Esophagus muscularis mucosa (tissue), 4 donors: ENCODE measurements around the gene NUP50. TPM values are rescaled to one million over a fixed set of nuclear protein-coding genes. Genes with fewer than 3 reads are reported as not detected.

Experiments
- DNase-seq: peaks from one replicate; pipeline ENCODE4 v3.0.0-alpha.2; 2017; ENCODE audit errors: extremely low spot score
- H3K27ac ChIP-seq, 4 donors: fragments of 200-600 bp; sonication (generic); replicated peaks in 1 of 4; 1 replicate in 3 of 4; 2 replicates in 1 of 4; pipeline ENCODE4 v1.5.1; 2016 to 2019; ENCODE audit warnings: mild to moderate bottlenecking in 1 of 4
- H3K27me3 ChIP-seq, 4 donors: fragments of 200-600 bp; sonication (generic); one replicate each; pipeline versions ENCODE4 v1.5.1 to v1.6.0; 2016 to 2019
- H3K36me3 ChIP-seq, 4 donors: fragments of 200-600 bp; sonication (generic); one replicate each; pipeline ENCODE4 v1.5.1; 2016 to 2019
- H3K4me1 ChIP-seq, 4 donors: fragments of 200-600 bp; sonication (generic); one replicate each; pipeline ENCODE4 v1.5.1; 2016 to 2019
- H3K4me3 ChIP-seq, 4 donors: fragments of 200-600 bp; sonication (generic); 1 replicate in 2 of 4; 2 replicates in 2 of 4; pipeline ENCODE4 v1.5.1; 2016 to 2019; ENCODE audit warnings: mild to moderate bottlenecking in 4 of 4, moderate library complexity in 1 of 4
- H3K9me3 ChIP-seq, 4 donors: fragments of 200-600 bp; sonication (generic); 1 replicate in 3 of 4; 2 replicates in 1 of 4; pipeline ENCODE4 v1.5.1; 2016 to 2019
- EP300 ChIP-seq: sonication (generic); formaldehyde crosslinking; IDR thresholded peaks from one replicate; pipeline ENCODE4 v1.6.1; 2017; ENCODE audit warnings: antibody characterized with exemption
- POLR2A ChIP-seq: fragments of 450-650 bp; IDR thresholded peaks from one replicate; pipeline ENCODE4 v1.6.1; 2017; ENCODE audit warnings: antibody characterized with exemption, moderate library complexity, mild to moderate bottlenecking, low read depth
- POLR2AphosphoS5 ChIP-seq, 2 donors: sonication (generic); formaldehyde crosslinking; IDR thresholded peaks; one replicate each; pipeline ENCODE4 v1.6.1; 2017; ENCODE audit warnings: antibody characterized with exemption in 2 of 2
- WGBS: methylation state at CpG from one replicate; pipeline ENCODE4 v1.1.5; 2018; 5-methylcytosine and 5-hydroxymethylcytosine counted together
- intact Hi-C: fragments of 100-400 bp; cut with DNase I; formaldehyde crosslinking; loops from one replicate; pipeline ENCODE4 v1.15.1; 2023
- total RNA-seq, 4 donors: library from RNA; depleted of rRNA; stranded (reverse); fragments of >200 nt; gene quantifications; one replicate each; pipeline versions ENCODE4 v1.1.0 to v1.2.1, GENCODE V29; 2016
- TF ChIP-seq, protein P1 (sequence below), 3 experiments: fragments of 200-600 bp in 2 of 3; fragments of 450-650 bp in 1 of 3; sonication (generic) in 2 of 3; IDR thresholded peaks; one replicate each; pipeline ENCODE4 v1.5.1; 2017 to 2019; ENCODE audit warnings: antibody characterized with exemption in 3 of 3, mild to moderate bottlenecking in 2 of 3, moderate library complexity in 1 of 3

NUP50 gene
- total RNA-seq, 4 donors from 2014 or later = 22.7 to 40.3 (median 30.0) TPM

DNA sequence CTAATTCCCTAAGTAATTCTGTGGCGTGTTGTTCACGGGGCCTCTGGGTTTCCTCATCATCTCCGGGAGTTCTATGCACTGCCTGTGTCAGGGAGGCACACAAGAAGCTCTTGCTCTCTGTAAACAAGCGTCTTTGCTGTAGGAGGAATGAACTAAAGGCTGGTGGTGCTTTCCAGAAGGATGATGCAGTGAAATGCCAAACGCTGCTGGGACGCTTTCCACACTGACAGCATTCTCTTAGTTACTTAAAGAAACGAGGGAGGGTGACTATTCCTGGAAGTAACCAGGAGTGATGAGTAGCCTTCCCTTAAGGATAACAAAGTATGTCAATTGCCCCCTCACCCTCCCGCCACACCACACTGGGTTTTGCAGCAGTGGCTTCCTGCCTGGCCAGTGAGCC lies 38.5 kb upstream of the NUP50 start:
- Histone ChIP-seq H3K27ac (no peak overlapping the region), H3K9me3 (no peaks in the 10 kb centered on the region), H3K4me3 (no peak overlapping the region), H3K27me3 (peaks cover 0 to 53% (median 0%) of the 10 kb centered on the region in 4 donors), H3K36me3 (no peaks in the 10 kb centered on the region), H3K4me1 (peaks cover 0 to 9% (median 4%) of the 10 kb centered on the region in 4 donors)
- 14% methylated on average over 8 of the region's 8 CpGs for WGBS
- intact Hi-C loops = no loop called here
- no peak for DNase-seq
- TF ChIP-seq EP300 (no peak), POLR2AphosphoS5 (IDR thresholded peaks at IDR 0.05) (no peak), POLR2A (no peak)
- TF ChIP-seq, protein P1, sequence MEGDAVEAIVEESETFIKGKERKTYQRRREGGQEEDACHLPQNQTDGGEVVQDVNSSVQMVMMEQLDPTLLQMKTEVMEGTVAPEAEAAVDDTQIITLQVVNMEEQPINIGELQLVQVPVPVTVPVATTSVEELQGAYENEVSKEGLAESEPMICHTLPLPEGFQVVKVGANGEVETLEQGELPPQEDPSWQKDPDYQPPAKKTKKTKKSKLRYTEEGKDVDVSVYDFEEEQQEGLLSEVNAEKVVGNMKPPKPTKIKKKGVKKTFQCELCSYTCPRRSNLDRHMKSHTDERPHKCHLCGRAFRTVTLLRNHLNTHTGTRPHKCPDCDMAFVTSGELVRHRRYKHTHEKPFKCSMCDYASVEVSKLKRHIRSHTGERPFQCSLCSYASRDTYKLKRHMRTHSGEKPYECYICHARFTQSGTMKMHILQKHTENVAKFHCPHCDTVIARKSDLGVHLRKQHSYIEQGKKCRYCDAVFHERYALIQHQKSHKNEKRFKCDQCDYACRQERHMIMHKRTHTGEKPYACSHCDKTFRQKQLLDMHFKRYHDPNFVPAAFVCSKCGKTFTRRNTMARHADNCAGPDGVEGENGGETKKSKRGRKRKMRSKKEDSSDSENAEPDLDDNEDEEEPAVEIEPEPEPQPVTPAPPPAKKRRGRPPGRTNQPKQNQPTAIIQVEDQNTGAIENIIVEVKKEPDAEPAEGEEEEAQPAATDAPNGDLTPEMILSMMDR (IDR thresholded peaks at IDR 0.05) = no peak

DNA sequence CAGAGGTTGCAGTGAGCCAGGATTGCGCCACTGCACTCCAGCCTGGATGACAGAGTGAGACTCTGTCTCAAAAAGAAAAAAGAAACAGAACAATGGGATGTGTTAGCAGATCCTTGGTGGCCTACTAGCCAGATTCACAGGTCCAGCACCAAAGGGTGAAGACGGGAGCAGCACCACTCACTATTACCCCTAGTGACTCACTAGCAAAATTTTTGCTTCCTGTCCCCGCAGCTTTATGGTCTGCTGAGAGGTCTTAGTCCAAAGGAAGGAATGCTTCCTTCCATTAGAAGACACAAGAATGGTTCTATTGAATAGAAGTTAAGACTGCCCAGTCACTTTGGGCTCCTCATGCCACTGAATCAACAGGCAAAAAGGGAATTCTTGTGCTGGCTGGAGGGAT lies 35.9 kb upstream of the NUP50 start:
- intact Hi-C loops = no loop called here
- TF ChIP-seq, protein P1 (IDR thresholded peaks at IDR 0.05) = no peak
- no peak for TF ChIP-seq EP300
- no peak for TF ChIP-seq POLR2AphosphoS5 (IDR thresholded peaks at IDR 0.05)
- TF ChIP-seq POLR2A = no peak
- 68% methylated on average over 3 of the region's 3 CpGs for WGBS
- Histone ChIP-seq H3K27me3 (peaks cover 0 to 34% (median 0%) of the 10 kb centered on the region in 4 donors), H3K27ac (no peak overlapping the region), H3K4me3 (no peak overlapping the region), H3K36me3 (peaks cover 0 to 14% (median 7%) of the 10 kb centered on the region in 4 donors), H3K4me1 (peaks cover 0 to 9% (median 4%) of the 10 kb centered on the region in 4 donors), H3K9me3 (no peaks in the 10 kb centered on the region)
- no peak for DNase-seq

DNA sequence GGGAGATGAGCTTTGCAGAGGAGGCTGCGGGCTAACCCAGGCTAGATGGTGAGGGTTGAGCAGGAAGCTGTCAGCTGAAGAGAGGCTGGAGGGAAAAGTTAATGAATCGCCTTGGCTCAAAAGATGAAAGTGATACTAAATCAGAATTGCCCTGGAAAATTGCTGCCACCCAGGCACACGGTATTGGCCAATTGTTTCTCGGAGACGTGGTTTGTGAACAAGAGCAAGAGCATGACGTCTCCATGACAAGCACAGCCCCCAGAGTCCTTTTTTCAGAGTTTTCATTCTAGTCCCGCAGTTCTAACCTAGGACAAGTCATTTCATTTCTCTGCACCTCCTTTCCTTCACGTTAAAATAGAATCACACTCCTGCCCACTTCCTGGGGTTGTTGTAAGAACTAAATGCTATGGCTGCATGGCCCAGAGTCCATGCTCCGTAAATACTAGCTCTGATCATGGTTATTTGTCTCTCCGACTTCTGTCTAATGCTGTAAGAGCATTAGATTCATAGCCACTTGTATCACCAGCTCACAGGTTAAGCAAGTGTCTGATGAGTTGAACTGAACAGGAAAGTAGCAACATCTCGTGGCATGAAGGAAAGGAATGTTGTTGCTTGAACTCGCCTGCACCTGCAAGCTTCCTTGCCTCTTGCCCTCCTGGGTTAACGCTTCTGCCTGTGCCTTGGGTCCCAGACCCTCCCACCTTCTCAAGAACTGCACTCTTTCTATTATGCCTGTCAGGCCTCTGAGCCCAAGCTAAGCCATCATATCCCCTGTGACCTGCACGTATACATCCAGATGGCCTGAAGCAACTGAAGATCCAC lies 33.8 kb upstream of the NUP50 start:
- H3K4me1 ChIP-seq = peaks cover 0 to 7% (median 4%) of the 10 kb centered on the region in 4 donors
- peaks cover 14 to 34% (median 25%) of the 10 kb centered on the region in 4 donors for H3K36me3 ChIP-seq
- peaks cover 0 to 12% (median 11%) of the 10 kb centered on the region in 4 donors for H3K9me3 ChIP-seq
- intact Hi-C loops = no loop called here
- TF ChIP-seq POLR2A (no peak), EP300 (no peak), POLR2AphosphoS5 (IDR thresholded peaks at IDR 0.05) (no peak)
- TF ChIP-seq, protein P1 (IDR thresholded peaks at IDR 0.05) = no peak
- WGBS = 70% methylated on average over 14 of the region's 14 CpGs
- H3K4me3 ChIP-seq = no peak overlapping the region
- H3K27me3 ChIP-seq = peaks cover 0 to 25% (median 0%) of the 10 kb centered on the region in 4 donors
- no peak overlapping the region for H3K27ac ChIP-seq
- no peak for DNase-seq

DNA sequence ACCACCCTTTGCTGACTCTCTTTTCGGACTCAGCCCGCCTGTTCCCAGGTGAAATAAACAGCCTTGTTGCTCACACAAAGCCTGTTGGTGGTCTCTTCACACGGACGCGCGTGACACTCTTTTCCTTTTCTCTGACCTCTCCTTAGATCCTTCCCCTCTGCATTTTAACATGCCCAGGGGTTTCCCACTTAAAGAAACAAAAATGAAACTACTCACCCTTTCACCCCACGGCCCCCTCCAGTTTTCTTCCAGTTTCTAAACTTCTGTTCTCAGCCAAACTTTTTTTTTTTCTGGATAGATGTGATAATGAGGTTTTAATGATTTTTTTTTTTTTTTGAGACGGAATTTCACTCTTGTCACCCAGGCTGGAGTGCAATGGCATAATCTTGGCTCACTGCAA lies 32.8 kb upstream of the NUP50 start:
- intact Hi-C loops = no loop called here
- no peak overlapping the region for H3K4me3 ChIP-seq
- peaks cover 0 to 15% (median 11%) of the 10 kb centered on the region in 4 donors for H3K9me3 ChIP-seq
- H3K36me3 ChIP-seq = peaks cover 14 to 42% (median 29%) of the 10 kb centered on the region in 4 donors
- H3K27me3 ChIP-seq = peaks cover 0 to 25% (median 0%) of the 10 kb centered on the region in 4 donors
- DNase-seq = no peak
- no peak overlapping the region for H3K27ac ChIP-seq
- no peaks in the 10 kb centered on the region for H3K4me1 ChIP-seq
- TF ChIP-seq POLR2AphosphoS5 (IDR thresholded peaks at IDR 0.05) = no peak
- TF ChIP-seq, protein P1 (IDR thresholded peaks at IDR 0.05) = no peak
- TF ChIP-seq POLR2A = no peak
- TF ChIP-seq EP300 = no peak
- 79% methylated on average over 8 of the region's 8 CpGs for WGBS
